ENCODE measurements around the gene TSPAN9.

Gene TSPAN9

DNA sequence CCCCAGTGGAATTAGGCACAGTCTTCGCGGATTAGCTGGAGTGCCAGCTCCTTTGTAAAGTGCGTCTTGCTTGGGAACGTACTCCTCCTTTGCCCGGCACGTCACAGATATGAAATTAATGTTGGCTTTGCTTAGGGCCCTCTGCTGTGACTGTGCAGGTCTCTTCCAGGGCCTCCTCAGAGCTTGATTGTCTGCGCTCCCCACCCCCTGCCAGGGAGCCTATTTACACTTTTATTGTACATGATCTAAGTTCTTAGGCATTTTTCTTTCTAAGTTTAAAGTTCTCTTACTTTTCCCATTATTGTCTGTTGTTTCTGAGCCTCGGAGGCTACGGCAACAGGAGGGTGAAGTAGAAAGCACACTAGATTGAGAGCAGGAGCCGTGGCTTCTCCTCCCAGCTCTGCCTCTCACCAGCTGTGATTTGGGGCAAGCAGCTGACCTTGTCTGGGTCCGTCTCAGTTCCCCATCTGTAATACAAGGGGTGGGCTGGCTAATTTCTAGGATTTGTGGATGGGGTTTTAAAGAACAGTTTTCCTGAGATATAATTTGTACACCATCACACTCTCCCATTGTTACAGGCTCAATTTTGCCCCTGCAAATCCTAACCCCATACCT, 81.8 kb downstream of the TSPAN9 start:
- Histone ChIP-seq H3K27me3 (ENCODE audit: insufficient read depth, poor library complexity, severe bottlenecking) (no peaks in the 10 kb centered on the region), H3K4me3 (replicated peaks; ENCODE audit: insufficient read depth, low read length) (no peak overlapping the region), H3K27ac (replicated peaks) (no peak overlapping the region)
- no peak for DNase-seq (ENCODE audit: low read depth in 1 of 2, low spot score in 1 of 2)
- TF ChIP-seq CTCF (IDR thresholded peaks at IDR 0.05; ENCODE audit: insufficient read depth, low read length): no peak
- TF ChIP-seq, protein P1, sequence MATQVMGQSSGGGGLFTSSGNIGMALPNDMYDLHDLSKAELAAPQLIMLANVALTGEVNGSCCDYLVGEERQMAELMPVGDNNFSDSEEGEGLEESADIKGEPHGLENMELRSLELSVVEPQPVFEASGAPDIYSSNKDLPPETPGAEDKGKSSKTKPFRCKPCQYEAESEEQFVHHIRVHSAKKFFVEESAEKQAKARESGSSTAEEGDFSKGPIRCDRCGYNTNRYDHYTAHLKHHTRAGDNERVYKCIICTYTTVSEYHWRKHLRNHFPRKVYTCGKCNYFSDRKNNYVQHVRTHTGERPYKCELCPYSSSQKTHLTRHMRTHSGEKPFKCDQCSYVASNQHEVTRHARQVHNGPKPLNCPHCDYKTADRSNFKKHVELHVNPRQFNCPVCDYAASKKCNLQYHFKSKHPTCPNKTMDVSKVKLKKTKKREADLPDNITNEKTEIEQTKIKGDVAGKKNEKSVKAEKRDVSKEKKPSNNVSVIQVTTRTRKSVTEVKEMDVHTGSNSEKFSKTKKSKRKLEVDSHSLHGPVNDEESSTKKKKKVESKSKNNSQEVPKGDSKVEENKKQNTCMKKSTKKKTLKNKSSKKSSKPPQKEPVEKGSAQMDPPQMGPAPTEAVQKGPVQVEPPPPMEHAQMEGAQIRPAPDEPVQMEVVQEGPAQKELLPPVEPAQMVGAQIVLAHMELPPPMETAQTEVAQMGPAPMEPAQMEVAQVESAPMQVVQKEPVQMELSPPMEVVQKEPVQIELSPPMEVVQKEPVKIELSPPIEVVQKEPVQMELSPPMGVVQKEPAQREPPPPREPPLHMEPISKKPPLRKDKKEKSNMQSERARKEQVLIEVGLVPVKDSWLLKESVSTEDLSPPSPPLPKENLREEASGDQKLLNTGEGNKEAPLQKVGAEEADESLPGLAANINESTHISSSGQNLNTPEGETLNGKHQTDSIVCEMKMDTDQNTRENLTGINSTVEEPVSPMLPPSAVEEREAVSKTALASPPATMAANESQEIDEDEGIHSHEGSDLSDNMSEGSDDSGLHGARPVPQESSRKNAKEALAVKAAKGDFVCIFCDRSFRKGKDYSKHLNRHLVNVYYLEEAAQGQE (IDR thresholded peaks at IDR 0.05; ENCODE audit: insufficient replicate concordance, low read depth): no peak
- no peak for TF ChIP-seq GABPA (IDR thresholded peaks at IDR 0.05; ENCODE audit: low read depth)
- TF ChIP-seq SPI1 (IDR thresholded peaks at IDR 0.05; ENCODE audit: borderline replicate concordance, low read depth): no peak
- no peak for TF ChIP-seq POLR2AphosphoS5 (IDR thresholded peaks at IDR 0.05; ENCODE audit: low read depth)

- DNase-seq (ENCODE audit: low read depth in 1 of 2, low spot score in 1 of 2): no peak
- H3K27me3 ChIP-seq (ENCODE audit: insufficient read depth, poor library complexity, severe bottlenecking): no peaks in the 10 kb centered on the region
- H3K4me3 ChIP-seq (replicated peaks; ENCODE audit: insufficient read depth, low read length): no peak overlapping the region
- no peak overlapping the region for H3K27ac ChIP-seq (replicated peaks)
- TF ChIP-seq SPI1 (IDR thresholded peaks at IDR 0.05; ENCODE audit: borderline replicate concordance, low read depth): no peak
- TF ChIP-seq POLR2AphosphoS5 (IDR thresholded peaks at IDR 0.05; ENCODE audit: low read depth): no peak
- TF ChIP-seq CTCF (IDR thresholded peaks at IDR 0.05; ENCODE audit: insufficient read depth, low read length): no peak
- TF ChIP-seq GABPA (IDR thresholded peaks at IDR 0.05; ENCODE audit: low read depth): no peak
Observed at GRCh38 chr12:3160081-3160480, 82.9 kb downstream of the TSPAN9 start.

DNA sequence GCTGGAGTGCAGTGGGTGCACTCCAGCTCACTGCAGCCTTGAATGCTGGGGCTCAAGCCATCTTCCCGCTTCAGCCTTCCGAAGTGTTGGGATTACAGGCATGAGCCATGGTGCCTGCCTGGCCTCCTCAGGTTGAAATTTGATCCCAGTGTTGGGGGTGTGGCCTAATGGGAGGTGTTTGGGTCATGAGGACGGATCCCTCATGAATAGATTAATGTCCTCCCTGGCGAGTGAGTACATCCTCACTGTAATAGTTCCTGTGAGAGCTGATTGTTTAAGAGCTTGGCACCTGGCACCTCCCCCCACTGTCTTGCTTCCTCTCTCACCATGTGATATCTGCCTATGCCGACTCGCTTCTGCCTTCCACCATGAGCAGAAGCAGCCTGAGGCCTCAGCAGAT, 84.7 kb downstream of the TSPAN9 start:
- H3K27me3 ChIP-seq (ENCODE audit: insufficient read depth, poor library complexity, severe bottlenecking): no peaks in the 10 kb centered on the region
- DNase-seq (ENCODE audit: low read depth in 1 of 2, low spot score in 1 of 2): no peak

More for the DNA sequence above, 84.7 kb downstream of the TSPAN9 start:
- no peak overlapping the region for H3K4me3 ChIP-seq (replicated peaks; ENCODE audit: insufficient read depth, low read length)
- H3K27ac ChIP-seq (replicated peaks): no peak overlapping the region
- TF ChIP-seq SPI1 (IDR thresholded peaks at IDR 0.05; ENCODE audit: borderline replicate concordance, low read depth) (no peak), CTCF (IDR thresholded peaks at IDR 0.05; ENCODE audit: insufficient read depth, low read length) (no peak), POLR2AphosphoS5 (IDR thresholded peaks at IDR 0.05; ENCODE audit: low read depth) (no peak), GABPA (IDR thresholded peaks at IDR 0.05; ENCODE audit: low read depth) (no peak)
- TF ChIP-seq, protein P1 (IDR thresholded peaks at IDR 0.05; ENCODE audit: insufficient replicate concordance, low read depth): no peak
